GM12872 (cell line): ENCODE data around the gene SLC39A2.

ENCODE experiments used
- TF ChIP-seq, protein P1 (sequence below): IDR thresholded peaks from 3 replicates; pipeline ENCODE4 v1.5.1; 2011; ENCODE audit warnings: low read depth, mild to moderate bottlenecking, low read length, moderate library complexity; ENCODE audit not compliant: insufficient read depth

The SLC39A2 gene

GRCh38 chr14:21018286-21018685 is 19.2 kb downstream of the SLC39A2 start:
- TF ChIP-seq, protein P1, sequence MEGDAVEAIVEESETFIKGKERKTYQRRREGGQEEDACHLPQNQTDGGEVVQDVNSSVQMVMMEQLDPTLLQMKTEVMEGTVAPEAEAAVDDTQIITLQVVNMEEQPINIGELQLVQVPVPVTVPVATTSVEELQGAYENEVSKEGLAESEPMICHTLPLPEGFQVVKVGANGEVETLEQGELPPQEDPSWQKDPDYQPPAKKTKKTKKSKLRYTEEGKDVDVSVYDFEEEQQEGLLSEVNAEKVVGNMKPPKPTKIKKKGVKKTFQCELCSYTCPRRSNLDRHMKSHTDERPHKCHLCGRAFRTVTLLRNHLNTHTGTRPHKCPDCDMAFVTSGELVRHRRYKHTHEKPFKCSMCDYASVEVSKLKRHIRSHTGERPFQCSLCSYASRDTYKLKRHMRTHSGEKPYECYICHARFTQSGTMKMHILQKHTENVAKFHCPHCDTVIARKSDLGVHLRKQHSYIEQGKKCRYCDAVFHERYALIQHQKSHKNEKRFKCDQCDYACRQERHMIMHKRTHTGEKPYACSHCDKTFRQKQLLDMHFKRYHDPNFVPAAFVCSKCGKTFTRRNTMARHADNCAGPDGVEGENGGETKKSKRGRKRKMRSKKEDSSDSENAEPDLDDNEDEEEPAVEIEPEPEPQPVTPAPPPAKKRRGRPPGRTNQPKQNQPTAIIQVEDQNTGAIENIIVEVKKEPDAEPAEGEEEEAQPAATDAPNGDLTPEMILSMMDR = no peak

DNA sequence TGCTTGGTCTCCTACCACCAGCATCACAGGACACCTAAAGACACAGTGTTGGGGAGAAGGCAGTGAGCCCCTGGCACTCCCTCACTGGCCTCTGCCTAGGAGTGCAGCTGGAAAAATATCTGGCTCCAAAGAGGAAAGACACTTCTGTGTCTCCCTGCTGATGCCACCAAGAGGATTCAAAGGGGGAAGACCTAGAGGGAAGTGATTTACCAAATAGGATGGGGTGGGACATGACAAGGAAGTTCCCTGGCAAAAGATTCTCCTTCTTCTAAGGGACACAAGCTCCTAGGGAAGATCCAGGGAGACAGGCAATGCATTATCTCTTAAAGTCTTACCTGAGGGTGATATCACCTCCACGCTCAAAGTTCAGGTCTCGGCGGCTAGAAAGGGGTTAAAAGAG is 19.7 kb downstream of the SLC39A2 start:
- TF ChIP-seq, protein P1 = no peak

GRCh38 chr14:21019366-21019765 is 20.3 kb downstream of the SLC39A2 start:
- TF ChIP-seq, protein P1 = no peak

DNA sequence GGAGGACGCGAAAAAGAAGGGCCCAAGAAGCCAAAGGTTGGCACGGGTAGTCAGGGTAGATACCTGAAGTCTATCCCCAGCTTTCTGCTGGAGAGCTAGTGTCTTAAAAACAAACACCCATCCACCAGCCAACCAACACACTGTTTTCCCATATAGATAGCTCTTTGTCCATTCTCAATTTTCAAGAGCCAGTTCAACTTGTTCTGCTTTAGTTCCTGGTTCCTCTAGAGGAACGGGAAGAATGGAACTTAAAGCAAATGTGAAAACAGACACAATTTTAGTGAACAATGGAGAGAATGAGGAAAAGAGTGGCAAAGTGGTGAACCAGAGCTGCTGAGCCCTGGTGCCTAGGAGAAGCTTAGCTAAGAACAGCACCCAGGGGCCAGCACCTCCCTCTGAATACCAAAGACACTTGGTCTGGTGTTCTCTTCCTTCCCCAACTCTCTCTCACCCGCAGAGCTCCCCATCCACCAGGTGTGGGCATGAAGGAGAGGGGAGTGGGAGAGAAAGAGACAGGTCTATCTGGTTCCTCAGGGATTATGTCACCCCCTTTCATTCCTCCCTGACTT is 22.0 kb downstream of the SLC39A2 start:
- TF ChIP-seq, protein P1 = no peak

- TF ChIP-seq, protein P1 = no peak
Measured at GRCh38 chr14:21022686-21023085, 23.6 kb downstream of the SLC39A2 start.

DNA sequence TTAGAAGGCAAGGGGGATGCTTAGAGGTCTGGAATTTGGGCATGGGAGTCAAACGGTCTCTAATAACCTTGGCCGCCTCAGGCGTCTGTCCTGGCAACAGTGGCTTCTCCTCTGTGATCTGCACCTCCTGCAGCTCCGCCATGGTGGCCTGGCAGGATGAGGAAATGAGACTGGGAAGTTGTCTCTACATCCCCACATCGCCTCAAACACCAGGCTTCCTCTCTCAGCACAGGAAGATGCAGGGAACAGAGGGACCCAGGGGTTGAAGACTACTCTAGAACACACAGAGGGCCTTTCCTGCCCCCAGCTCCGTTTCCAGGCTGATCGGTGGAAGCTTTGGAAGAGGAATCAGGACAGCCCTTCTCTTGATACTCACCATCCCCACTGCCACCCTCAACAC is 24.1 kb downstream of the SLC39A2 start:
- TF ChIP-seq, protein P1 = no peak

GRCh38 chr14:21023817-21024584 is 24.9 kb downstream of the SLC39A2 start:
- TF ChIP-seq, protein P1 = no peak
